ENCODE data around the gene SPATA16.
A peak's percentile ranks its signal among the peaks of the same experiment; 100 is the strongest.

Gene SPATA16

DNA sequence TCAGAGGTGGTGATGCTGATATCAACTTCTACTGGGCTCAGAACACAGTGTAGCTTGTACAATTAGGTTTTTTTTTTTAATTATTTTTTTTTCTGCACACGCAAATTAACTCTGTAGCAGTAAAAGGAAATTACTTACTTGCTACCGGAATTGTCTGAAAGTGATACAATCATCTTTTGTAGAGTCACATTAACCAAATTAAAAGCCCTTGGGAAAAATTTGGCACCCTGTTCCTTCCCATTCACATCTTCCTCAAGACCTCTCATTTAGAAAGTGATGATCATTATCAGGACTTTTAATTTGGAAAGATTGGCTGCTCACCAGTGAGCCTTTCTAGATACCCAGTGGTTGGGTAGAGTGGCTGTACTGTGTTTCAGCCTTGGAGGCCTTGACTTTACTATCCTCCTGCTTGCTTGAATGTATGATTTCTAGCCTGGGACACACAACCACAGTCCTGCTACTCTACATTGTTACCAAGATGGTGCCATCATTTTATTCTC is 232.2 kb downstream of the SPATA16 start:
- H3K23ac ChIP-seq (ENCODE audit: low read length) = no peak overlapping the region
- no peak overlapping the region for H3K27ac ChIP-seq (ENCODE audit: low read depth, low read length)
- H4K8ac ChIP-seq (ENCODE audit: low read depth, low read length) = no peak overlapping the region
- no peaks in the 10 kb centered on the region for H3K4me1 ChIP-seq (ENCODE audit: control insufficient read depth, low read depth, low read length)
- H3K27me3 ChIP-seq (ENCODE audit: insufficient read depth, low read length, poor library complexity) = no peaks in the 10 kb centered on the region
- no peak overlapping the region for H3K9ac ChIP-seq (ENCODE audit: low read length)
- no peak overlapping the region for H3K4me3 ChIP-seq (ENCODE audit: low read length)
- H3K79me2 ChIP-seq (ENCODE audit: control insufficient read depth, insufficient read depth, low read length) = no peaks in the 10 kb centered on the region
- H3K56ac ChIP-seq (ENCODE audit: low read length) = no peak overlapping the region
- WGBS (ENCODE audit: extremely low coverage, insufficient coverage, low lambda C conversion rate) = no CpG with 5 or more reads among the region's 2 CpGs
- H2BK120ac ChIP-seq (ENCODE audit: low read depth, low read length) = no peak overlapping the region
- no peak overlapping the region for H3K4me2 ChIP-seq (ENCODE audit: low read length)
- H2AK5ac ChIP-seq (ENCODE audit: low read length) = no peak overlapping the region
- no peak for DNase-seq
- H3K36me3 ChIP-seq (ENCODE audit: control insufficient read depth, insufficient read depth, low read length) = no peaks in the 10 kb centered on the region
- H3K4ac ChIP-seq (ENCODE audit: low read depth, low read length) = no peak overlapping the region
- no peak overlapping the region for H2BK15ac ChIP-seq (replicated peaks; ENCODE audit: low read depth)
- H3K18ac ChIP-seq (ENCODE audit: low read length) = no peak overlapping the region
- H2BK5ac ChIP-seq (ENCODE audit: low read length) = no peak overlapping the region
- no peaks in the 10 kb centered on the region for H3K79me1 ChIP-seq (ENCODE audit: low read length)
- no peak overlapping the region for H4K5ac ChIP-seq (ENCODE audit: low read length)

DNA sequence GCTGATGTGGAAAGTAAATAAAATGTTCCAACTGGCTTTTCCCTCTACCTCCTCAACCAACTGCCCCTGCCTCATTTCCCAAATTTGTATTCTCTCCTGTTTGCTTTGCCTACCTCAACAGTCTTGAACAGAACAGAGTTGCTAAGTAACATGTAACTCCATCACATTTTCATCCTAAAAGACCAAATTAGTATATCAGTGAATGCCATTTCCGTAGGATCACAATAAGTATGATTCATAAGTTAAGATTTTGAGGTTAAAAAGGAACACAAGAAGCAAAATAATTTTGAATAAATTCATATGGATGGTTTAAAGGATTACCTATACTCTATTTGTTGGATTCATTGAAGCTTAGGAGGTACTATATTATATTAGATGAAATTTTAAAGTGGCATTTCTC is 235.6 kb downstream of the SPATA16 start:
- Histone ChIP-seq H3K4ac (ENCODE audit: low read depth, low read length) (no peak overlapping the region), H2BK5ac (ENCODE audit: low read length) (no peak overlapping the region), H3K36me3 (ENCODE audit: control insufficient read depth, insufficient read depth, low read length) (no peaks in the 10 kb centered on the region), H2AK5ac (ENCODE audit: low read length) (no peak overlapping the region), H3K4me1 (ENCODE audit: control insufficient read depth, low read depth, low read length) (no peaks in the 10 kb centered on the region), H3K79me1 (ENCODE audit: low read length) (no peaks in the 10 kb centered on the region), H3K27me3 (ENCODE audit: insufficient read depth, low read length, poor library complexity) (no peaks in the 10 kb centered on the region), H3K56ac (ENCODE audit: low read length) (no peak overlapping the region), H4K5ac (ENCODE audit: low read length) (no peak overlapping the region), H3K4me2 (ENCODE audit: low read length) (no peak overlapping the region), H3K4me3 (ENCODE audit: low read length) (no peak overlapping the region), H4K8ac (ENCODE audit: low read depth, low read length) (no peak overlapping the region), H3K79me2 (ENCODE audit: control insufficient read depth, insufficient read depth, low read length) (no peaks in the 10 kb centered on the region), H3K27ac (ENCODE audit: low read depth, low read length) (no peak overlapping the region), H2BK120ac (ENCODE audit: low read depth, low read length) (no peak overlapping the region), H2BK15ac (replicated peaks; ENCODE audit: low read depth) (no peak overlapping the region), H3K9ac (ENCODE audit: low read length) (no peak overlapping the region), H3K23ac (ENCODE audit: low read length) (no peak overlapping the region), H3K18ac (ENCODE audit: low read length) (no peak overlapping the region)
- no CpG with 5 or more reads among the region's 1 CpG for WGBS (ENCODE audit: extremely low coverage, insufficient coverage, low lambda C conversion rate)
- DNase-seq = no peak

DNA sequence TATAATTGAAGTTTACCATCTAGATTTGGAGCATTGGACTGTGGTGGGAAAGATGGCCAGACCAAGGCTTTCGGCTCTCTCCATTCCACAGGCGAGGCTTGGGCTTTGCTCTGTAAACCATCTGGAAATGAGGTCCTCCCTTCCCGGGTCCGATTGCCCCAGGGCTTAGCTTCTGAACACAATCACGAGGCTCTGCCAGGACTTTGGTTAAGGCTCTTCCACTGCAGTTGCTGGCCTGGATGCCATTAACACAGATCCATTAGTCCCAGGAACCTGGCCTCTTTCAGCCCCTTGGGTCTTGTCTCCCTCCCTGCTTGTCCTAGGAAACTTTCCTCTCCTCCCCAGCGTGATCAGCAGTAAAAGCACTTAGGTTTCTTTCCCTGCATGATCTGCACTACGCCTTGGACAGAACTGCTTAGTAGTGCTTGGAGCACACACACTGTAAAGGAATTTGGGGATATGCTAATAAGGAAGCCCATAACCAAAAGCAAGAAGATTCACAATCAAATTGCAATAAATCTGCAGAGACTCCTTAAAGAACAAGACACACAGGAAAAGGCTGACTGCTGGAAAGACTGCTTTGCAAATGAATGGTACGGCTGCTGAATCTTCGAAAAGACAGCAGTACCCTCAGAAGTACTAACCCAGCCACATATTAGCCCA is 236.2 kb downstream of the SPATA16 start:
- Histone ChIP-seq H3K4ac (ENCODE audit: low read depth, low read length) (no peak overlapping the region), H3K56ac (ENCODE audit: low read length) (no peak overlapping the region), H3K4me3 (ENCODE audit: low read length) (no peak overlapping the region), H3K4me1 (ENCODE audit: control insufficient read depth, low read depth, low read length) (no peaks in the 10 kb centered on the region), H2BK5ac (ENCODE audit: low read length) (no peak overlapping the region), H3K79me2 (ENCODE audit: control insufficient read depth, insufficient read depth, low read length) (no peaks in the 10 kb centered on the region), H4K5ac (ENCODE audit: low read length) (no peak overlapping the region), H2BK120ac (ENCODE audit: low read depth, low read length) (no peak overlapping the region), H2BK15ac (replicated peaks; ENCODE audit: low read depth) (no peak overlapping the region), H3K9ac (ENCODE audit: low read length) (no peak overlapping the region), H3K27me3 (ENCODE audit: insufficient read depth, low read length, poor library complexity) (no peaks in the 10 kb centered on the region), H3K23ac (ENCODE audit: low read length) (no peak overlapping the region), H4K8ac (ENCODE audit: low read depth, low read length) (no peak overlapping the region), H3K79me1 (ENCODE audit: low read length) (no peaks in the 10 kb centered on the region), H3K27ac (ENCODE audit: low read depth, low read length) (no peak overlapping the region), H3K4me2 (ENCODE audit: low read length) (no peak overlapping the region), H3K18ac (ENCODE audit: low read length) (no peak overlapping the region), H2AK5ac (ENCODE audit: low read length) (no peak overlapping the region), H3K36me3 (ENCODE audit: control insufficient read depth, insufficient read depth, low read length) (no peaks in the 10 kb centered on the region)
- no CpG with 5 or more reads among the region's 9 CpGs for WGBS (ENCODE audit: extremely low coverage, insufficient coverage, low lambda C conversion rate)
- DNase-seq = peak; percentile 21

DNA sequence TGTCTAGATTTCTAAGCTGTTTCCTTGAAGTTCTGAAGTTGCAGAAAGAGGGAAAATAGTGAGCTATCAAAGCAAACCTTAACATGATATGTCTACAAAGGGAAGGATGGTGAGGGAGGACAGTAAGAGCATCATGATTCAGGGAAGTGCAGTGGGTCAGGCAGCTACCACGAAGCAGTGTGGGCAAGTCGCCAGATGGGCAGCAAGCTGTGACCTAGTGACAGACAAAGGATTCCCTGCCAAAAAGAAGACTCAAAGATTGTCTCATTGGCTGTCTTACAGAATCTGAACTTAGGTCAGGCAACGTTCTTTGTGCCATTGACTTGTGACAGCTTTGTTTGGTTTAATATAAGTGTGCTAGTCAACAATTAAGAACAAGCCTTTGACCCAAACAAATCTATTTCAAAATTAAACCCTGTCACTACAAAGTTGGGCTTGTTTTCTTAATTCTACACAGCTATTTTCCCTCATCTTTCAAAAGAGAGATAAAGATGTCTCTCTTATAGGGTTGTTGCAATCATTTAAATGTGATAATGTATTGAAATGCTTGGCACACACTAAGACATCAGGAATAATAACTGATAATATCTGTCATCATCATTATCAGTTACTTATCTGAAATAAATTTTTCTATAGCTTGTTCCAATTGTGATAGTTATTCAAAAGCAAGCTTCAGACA is 237.3 kb downstream of the SPATA16 start:
- WGBS (ENCODE audit: extremely low coverage, insufficient coverage, low lambda C conversion rate) = no CpG with 5 or more reads among the region's 3 CpGs
- Histone ChIP-seq H4K8ac (ENCODE audit: low read depth, low read length) (no peak overlapping the region), H3K4ac (ENCODE audit: low read depth, low read length) (no peak overlapping the region), H3K79me1 (ENCODE audit: low read length) (no peaks in the 10 kb centered on the region), H3K23ac (ENCODE audit: low read length) (no peak overlapping the region), H3K36me3 (ENCODE audit: control insufficient read depth, insufficient read depth, low read length) (no peaks in the 10 kb centered on the region), H3K4me3 (ENCODE audit: low read length) (no peak overlapping the region), H2BK15ac (replicated peaks; ENCODE audit: low read depth) (no peak overlapping the region), H2AK5ac (ENCODE audit: low read length) (no peak overlapping the region), H2BK120ac (ENCODE audit: low read depth, low read length) (no peak overlapping the region), H3K27me3 (ENCODE audit: insufficient read depth, low read length, poor library complexity) (no peaks in the 10 kb centered on the region), H3K56ac (ENCODE audit: low read length) (no peak overlapping the region), H3K27ac (ENCODE audit: low read depth, low read length) (no peak overlapping the region), H3K79me2 (ENCODE audit: control insufficient read depth, insufficient read depth, low read length) (no peaks in the 10 kb centered on the region), H3K9ac (ENCODE audit: low read length) (no peak overlapping the region), H2BK5ac (ENCODE audit: low read length) (no peak overlapping the region), H3K4me2 (ENCODE audit: low read length) (no peak overlapping the region), H3K18ac (ENCODE audit: low read length) (no peak overlapping the region), H4K5ac (ENCODE audit: low read length) (no peak overlapping the region), H3K4me1 (ENCODE audit: control insufficient read depth, low read depth, low read length) (no peaks in the 10 kb centered on the region)
- DNase-seq = no peak

DNA sequence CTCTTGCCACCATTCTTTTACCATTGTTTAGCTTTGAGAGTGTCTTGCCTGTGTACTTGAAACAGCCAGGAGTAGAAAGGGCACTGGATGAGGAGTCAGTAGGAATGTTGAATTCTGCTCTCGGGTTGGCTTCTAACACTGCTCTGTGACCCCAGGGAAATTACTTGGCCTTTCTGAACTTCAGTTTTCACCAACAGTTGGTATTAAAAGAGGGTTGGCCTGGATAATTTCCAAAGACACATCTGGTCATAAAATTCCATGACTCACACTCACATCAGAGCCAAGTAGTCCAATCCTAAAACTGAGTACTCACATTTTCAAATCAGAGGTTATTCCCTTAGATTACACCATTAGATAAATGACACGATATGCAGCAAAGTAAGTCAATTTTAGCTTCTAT is 248.9 kb downstream of the SPATA16 start:
- no peak for DNase-seq
- Histone ChIP-seq H3K23ac (ENCODE audit: low read length) (no peak overlapping the region), H3K27ac (ENCODE audit: low read depth, low read length) (no peak overlapping the region), H3K56ac (ENCODE audit: low read length) (no peak overlapping the region), H3K4me1 (ENCODE audit: control insufficient read depth, low read depth, low read length) (no peaks in the 10 kb centered on the region), H3K4me3 (ENCODE audit: low read length) (no peak overlapping the region), H3K36me3 (ENCODE audit: control insufficient read depth, insufficient read depth, low read length) (no peaks in the 10 kb centered on the region), H3K18ac (ENCODE audit: low read length) (no peak overlapping the region), H3K4ac (ENCODE audit: low read depth, low read length) (no peak overlapping the region), H2BK5ac (ENCODE audit: low read length) (no peak overlapping the region), H2BK120ac (ENCODE audit: low read depth, low read length) (no peak overlapping the region), H3K9ac (ENCODE audit: low read length) (no peak overlapping the region), H3K27me3 (ENCODE audit: insufficient read depth, low read length, poor library complexity) (no peaks in the 10 kb centered on the region), H3K79me1 (ENCODE audit: low read length) (no peaks in the 10 kb centered on the region), H3K79me2 (ENCODE audit: control insufficient read depth, insufficient read depth, low read length) (no peaks in the 10 kb centered on the region), H3K4me2 (ENCODE audit: low read length) (no peak overlapping the region), H4K5ac (ENCODE audit: low read length) (no peak overlapping the region), H4K8ac (ENCODE audit: low read depth, low read length) (no peak overlapping the region), H2BK15ac (replicated peaks; ENCODE audit: low read depth) (no peak overlapping the region), H2AK5ac (ENCODE audit: low read length) (no peak overlapping the region)
- WGBS (ENCODE audit: extremely low coverage, insufficient coverage, low lambda C conversion rate) = no CpG with 5 or more reads among the region's 2 CpGs

Data from mesendoderm (in vitro differentiated cells).